ENCODE measurements around the gene WSCD1.

WSCD1 gene

DNA sequence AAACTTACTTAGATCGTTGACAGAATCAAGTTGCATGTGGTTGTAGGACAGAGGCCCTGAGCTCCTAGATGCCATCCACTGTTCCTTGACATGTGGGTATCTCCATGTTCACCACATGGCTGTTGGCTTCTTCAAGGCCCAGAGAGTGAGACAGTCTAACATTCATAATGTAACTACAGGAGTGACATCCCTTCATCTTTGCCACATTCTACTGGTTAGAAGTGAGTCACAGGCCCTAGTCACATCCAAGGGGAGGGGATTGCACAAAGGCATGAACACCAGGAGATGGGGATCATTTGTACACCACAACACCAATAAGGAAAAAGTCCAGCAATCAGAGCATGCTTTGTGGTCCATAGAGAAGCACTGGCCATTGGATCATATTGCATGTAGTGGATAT is 56.6 kb downstream of the WSCD1 start:
- Mint-ChIP-seq H3K4me3 (no peak overlapping the region), H3K4me1 (peaks cover 0 to 1% of the 10 kb centered on the region in 2 donors), H3K36me3 (no peaks in the 10 kb centered on the region), H3K27me3 (peaks cover 8 to 15% of the 10 kb centered on the region in 2 donors), H3K27ac (no peak overlapping the region), H3K9me3 (peaks cover 11% of the 10 kb centered on the region in 2 donors)
- no peak for DNase-seq
- no peak for ATAC-seq (replicated peaks)

DNA sequence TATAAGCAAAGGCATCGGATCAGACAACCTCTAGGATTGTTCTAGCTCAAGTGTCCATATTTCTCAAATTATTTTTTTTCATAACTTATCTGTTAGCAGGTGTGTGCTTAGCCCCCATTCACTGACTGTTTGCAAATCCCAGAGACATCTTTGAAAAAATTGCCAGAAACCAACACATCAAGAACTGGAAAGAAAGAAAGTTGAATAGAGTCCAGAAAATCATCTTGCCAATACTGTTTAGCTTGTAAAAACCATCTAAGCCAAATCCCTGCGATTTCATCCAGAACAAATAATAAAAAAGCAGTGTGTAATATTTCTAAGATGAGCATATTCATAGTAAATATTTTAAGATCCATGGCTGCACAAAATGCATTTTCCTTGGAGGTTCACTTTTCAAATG is 64.5 kb downstream of the WSCD1 start:
- no peak for ATAC-seq (replicated peaks)

DNA sequence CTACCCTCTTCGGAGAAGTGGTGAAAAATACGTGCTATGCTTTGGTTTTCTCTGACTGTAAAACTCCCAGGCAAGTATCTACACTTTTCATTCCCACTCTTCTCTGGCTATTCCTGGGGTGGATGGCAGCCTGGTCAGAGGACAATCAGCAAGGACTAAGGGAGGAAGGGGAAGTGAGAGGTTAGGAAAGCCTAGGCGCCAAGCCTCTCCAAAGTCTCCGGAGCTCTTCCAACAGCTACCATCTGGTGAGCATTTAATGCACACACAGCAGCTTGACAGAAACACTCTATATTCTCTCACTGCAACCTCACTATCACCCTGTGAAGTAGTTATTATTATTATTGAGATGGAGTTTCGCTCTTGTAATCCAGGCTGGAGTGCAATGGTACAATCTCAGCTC is 65.1 kb downstream of the WSCD1 start:
- H3K27ac Mint-ChIP-seq = no peak overlapping the region
- peaks cover 24 to 37% of the 10 kb centered on the region in 2 donors for H3K27me3 Mint-ChIP-seq
- no peak for DNase-seq
- H3K4me1 Mint-ChIP-seq = no peaks in the 10 kb centered on the region
- no peaks in the 10 kb centered on the region for H3K9me3 Mint-ChIP-seq
- H3K36me3 Mint-ChIP-seq = no peaks in the 10 kb centered on the region
- no peak overlapping the region for H3K4me3 Mint-ChIP-seq
- no peak for ATAC-seq (replicated peaks)

More for the DNA sequence above, 64.5 kb downstream of the WSCD1 start:
- no peak overlapping the region for H3K4me3 Mint-ChIP-seq
- H3K27ac Mint-ChIP-seq = no peak overlapping the region
- H3K9me3 Mint-ChIP-seq = no peaks in the 10 kb centered on the region
- no peaks in the 10 kb centered on the region for H3K4me1 Mint-ChIP-seq
- DNase-seq = no peak
- peaks cover 19 to 36% of the 10 kb centered on the region in 2 donors for H3K27me3 Mint-ChIP-seq
- no peaks in the 10 kb centered on the region for H3K36me3 Mint-ChIP-seq

DNA sequence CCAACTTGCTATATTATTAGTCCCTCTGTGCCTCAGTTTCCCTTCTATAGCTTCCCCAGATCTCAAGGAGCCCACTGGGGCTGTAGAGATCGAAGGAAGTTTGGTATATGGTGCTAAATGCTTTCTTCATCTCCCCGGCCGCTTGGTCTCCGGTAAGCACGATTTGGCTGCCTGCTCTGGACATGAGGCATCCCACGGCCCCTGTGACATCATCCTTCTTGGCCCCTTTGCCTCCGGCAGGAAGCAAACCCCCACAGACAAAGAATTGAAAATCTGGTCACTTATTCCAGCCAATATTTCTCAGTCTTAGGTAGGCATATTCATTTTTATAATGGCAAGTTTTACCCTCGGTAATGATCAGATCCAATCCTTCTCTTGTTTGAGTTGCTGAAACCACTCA is 65.8 kb downstream of the WSCD1 start:
- Mint-ChIP-seq H3K4me3 (no peak overlapping the region), H3K27me3 (peaks cover 24 to 36% of the 10 kb centered on the region in 2 donors), H3K27ac (no peak overlapping the region), H3K4me1 (no peaks in the 10 kb centered on the region), H3K36me3 (no peaks in the 10 kb centered on the region), H3K9me3 (no peaks in the 10 kb centered on the region)
- ATAC-seq (replicated peaks) (no peak), DNase-seq (no peak)

DNA sequence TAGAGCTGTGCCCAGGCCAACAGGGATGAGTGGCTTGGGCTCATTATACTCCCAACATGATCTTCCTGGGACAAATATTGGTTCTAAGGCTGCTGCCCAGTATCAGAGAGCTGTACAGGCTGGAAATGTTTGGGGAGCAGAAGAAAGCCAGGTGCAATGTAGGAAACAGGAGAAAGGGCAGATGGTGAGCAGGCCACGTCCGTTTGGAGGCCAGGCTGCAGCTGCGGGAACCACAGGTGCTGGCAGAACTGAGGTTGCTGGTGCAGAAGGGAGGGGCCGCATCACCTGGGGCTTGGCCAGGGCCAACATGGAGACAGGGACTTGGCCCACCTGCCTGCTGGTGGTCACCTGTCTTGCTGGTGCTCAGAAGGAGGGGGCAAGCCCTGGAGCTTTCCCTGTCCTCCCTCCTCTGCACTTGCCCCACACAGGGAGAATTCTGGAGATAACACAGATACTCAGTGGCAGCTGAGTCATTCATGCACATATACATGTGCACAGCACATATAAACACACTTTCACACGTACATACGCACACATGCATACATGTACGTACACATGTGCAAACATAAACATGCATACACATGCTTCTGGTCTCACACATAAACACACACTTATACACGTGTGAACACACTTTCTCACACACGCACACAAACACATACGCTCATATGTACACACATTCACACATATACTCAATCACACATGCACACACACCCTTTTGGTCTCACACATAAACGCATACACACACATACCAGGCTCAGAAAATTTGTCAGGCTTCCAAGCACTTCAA is 67.7 kb downstream of the WSCD1 start:
- H3K4me1 Mint-ChIP-seq = no peaks in the 10 kb centered on the region
- peaks cover 14 to 20% of the 10 kb centered on the region in 2 donors for H3K27me3 Mint-ChIP-seq
- ATAC-seq (replicated peaks) = no peak
- H3K27ac Mint-ChIP-seq = no peak overlapping the region
- no peak for DNase-seq
- H3K36me3 Mint-ChIP-seq = no peaks in the 10 kb centered on the region
- H3K4me3 Mint-ChIP-seq = no peak overlapping the region
- H3K9me3 Mint-ChIP-seq = no peaks in the 10 kb centered on the region

DNA sequence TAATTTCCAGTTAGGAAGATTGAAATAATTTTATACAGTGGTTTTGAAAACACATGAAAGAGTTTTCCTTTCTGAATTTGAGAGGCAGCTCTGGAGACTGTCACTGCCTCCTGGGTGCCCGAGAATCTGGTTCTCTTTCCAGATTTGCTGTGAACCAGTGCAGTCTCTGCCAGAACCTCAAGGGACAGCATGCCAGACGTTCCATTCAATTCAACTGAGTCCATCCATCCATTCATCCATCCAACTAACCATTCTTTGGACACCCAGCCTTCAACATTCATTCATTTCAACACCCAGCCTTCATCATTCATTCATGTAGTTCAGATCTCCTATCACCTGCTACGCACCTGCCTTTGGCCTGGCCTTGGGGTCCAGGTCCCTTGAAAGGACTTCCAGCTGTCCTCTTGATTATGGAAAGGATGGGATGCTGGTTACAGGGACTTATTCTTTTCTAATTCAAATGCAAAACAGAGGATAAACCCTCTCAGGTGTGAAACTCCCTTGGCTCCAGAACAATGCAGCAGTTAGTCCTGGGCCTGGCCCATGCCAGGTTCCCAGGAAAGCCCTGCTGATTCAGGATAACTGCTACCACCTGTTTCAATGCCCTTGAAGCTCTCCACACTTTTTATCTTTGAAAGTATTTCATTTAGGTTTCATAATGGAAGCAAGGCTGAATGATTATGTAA is 68.7 kb downstream of the WSCD1 start:
- no peak overlapping the region for H3K4me3 Mint-ChIP-seq
- no peaks in the 10 kb centered on the region for H3K9me3 Mint-ChIP-seq
- H3K27me3 Mint-ChIP-seq = peaks cover 14 to 20% of the 10 kb centered on the region in 2 donors
- DNase-seq (no peak), ATAC-seq (replicated peaks) (no peak)
- H3K27ac Mint-ChIP-seq = no peak overlapping the region
- no peaks in the 10 kb centered on the region for H3K4me1 Mint-ChIP-seq
- no peaks in the 10 kb centered on the region for H3K36me3 Mint-ChIP-seq

DNA sequence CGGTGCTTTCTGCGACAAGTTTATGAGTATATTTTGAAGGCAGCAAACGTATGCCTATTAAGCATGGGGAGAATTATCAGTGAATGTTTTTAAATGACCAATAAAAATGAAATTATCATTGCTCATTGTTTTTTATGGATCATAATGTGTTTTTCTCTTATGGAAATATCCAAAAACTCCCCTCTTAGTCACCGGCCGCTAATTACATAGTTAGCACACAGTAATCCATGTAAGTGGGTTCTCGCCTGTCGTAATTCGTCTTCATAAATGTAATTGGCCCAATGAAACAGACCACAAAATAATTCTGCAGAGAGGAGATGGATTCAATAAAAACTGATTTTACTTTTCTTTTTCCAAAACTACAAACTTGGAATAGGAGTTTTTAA is 69.3 kb downstream of the WSCD1 start:
- H3K9me3 Mint-ChIP-seq = no peaks in the 10 kb centered on the region
- peaks cover 14 to 20% of the 10 kb centered on the region in 2 donors for H3K27me3 Mint-ChIP-seq
- H3K4me1 Mint-ChIP-seq = no peaks in the 10 kb centered on the region
- DNase-seq = no peak
- H3K4me3 Mint-ChIP-seq = no peak overlapping the region
- H3K36me3 Mint-ChIP-seq = no peaks in the 10 kb centered on the region
- no peak overlapping the region for H3K27ac Mint-ChIP-seq
- no peak for ATAC-seq (replicated peaks)

DNA sequence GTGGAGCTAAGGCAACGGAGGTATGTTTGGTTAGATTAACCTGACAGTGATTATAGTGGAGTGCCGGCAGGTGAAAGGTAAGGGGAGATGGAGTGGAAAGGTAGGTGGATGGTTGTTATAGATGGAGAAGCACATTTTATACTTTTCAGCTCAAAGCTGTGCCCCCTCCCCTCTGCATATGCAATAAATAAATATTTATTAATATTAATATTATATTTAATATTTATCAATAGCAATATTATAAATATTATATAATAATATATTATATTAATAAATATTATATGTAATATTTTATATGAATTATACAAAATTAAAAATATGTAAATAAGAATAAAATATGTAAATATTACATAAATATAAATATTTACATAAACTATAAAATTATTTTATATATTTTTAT is 70.0 kb downstream of the WSCD1 start:
- H3K4me3 Mint-ChIP-seq = no peak overlapping the region
- no peak overlapping the region for H3K27ac Mint-ChIP-seq
- no peak for ATAC-seq (replicated peaks)
- no peaks in the 10 kb centered on the region for H3K36me3 Mint-ChIP-seq
- H3K9me3 Mint-ChIP-seq = peaks cover 0 to under 1% of the 10 kb centered on the region in 2 donors
- DNase-seq = no peak
- H3K4me1 Mint-ChIP-seq = no peaks in the 10 kb centered on the region
- H3K27me3 Mint-ChIP-seq = peaks cover 14 to 20% of the 10 kb centered on the region in 2 donors

DNA sequence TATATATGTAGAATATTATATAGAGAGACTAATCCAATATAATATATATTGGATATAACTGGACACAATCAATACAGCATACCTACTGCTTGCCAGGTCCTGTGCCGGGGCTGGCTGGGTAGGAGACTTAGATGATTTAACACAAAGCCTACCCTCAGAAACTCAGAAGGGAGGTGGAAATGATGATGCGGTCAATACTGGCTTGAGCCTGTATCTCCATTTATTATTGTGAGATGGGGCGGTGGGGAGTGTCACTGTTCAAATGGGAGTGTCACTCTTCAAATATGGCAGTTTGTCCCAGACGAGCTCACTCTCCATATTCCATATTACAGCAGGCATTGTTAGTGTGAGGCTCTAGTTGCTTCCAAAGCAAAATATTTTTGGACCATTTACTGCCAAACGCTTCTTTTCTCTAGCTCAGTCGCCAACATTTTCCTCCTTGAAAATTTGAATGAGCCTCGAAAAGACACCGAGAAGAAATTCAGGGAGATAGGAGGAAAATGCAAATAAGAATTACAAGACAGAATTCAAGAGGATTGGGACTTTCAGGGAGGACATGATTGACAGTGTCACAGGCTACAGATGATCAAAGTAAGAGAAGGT is 70.7 kb downstream of the WSCD1 start:
- H3K9me3 Mint-ChIP-seq = peaks cover 0 to 3% of the 10 kb centered on the region in 2 donors
- H3K4me3 Mint-ChIP-seq = no peak overlapping the region
- no peak for DNase-seq
- H3K4me1 Mint-ChIP-seq = no peaks in the 10 kb centered on the region
- H3K27me3 Mint-ChIP-seq = peaks cover 14 to 20% of the 10 kb centered on the region in 2 donors
- H3K27ac Mint-ChIP-seq = no peak overlapping the region
- no peak for ATAC-seq (replicated peaks)
- no peaks in the 10 kb centered on the region for H3K36me3 Mint-ChIP-seq

DNA sequence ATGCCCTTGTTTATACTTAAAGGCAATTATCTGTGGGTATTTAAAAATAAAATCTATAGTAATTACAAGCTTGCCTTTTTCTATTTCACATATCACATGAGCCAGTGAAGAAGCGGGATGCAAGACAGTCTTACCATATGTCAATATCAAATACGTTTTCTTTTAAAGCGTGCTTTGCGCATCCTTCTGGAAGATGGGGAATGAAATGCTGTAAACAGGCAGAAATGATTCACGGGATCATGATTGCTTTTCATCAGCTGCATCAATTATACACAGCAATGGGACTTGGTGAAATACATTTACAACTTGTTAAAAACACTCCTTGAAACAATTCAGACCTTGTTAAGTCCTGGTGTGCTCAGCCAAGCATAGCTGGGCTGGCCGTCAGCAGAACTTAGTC is 72.5 kb downstream of the WSCD1 start:
- no peak for ATAC-seq (replicated peaks)
- no peaks in the 10 kb centered on the region for H3K4me1 Mint-ChIP-seq
- no peak overlapping the region for H3K27ac Mint-ChIP-seq
- DNase-seq = no peak
- no peak overlapping the region for H3K4me3 Mint-ChIP-seq
- H3K9me3 Mint-ChIP-seq = peaks cover 0 to 8% of the 10 kb centered on the region in 2 donors
- peaks cover 7 to 11% of the 10 kb centered on the region in 2 donors for H3K27me3 Mint-ChIP-seq
- H3K36me3 Mint-ChIP-seq = no peaks in the 10 kb centered on the region

DNA sequence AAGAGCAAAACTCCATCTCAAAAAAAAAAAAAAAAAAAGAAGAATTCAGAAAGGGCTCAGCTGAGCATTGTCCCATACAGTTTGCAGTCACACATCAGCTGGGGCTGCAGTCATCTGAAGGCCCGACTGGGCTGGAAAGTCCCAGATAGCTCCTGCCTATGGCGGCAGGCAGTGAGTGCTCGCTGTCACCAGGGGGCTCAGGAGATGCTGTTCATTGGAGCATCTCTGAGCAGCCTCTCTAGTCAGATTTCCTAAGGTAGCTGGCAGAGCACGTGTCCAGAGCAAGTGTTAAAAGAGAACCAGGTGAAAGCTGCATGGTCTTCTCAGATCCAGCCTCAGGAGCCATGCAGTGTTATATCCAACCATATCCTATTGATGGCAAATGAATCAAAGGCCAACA is 75.8 kb downstream of the WSCD1 start:
- peaks cover 15 to 20% of the 10 kb centered on the region in 2 donors for H3K27me3 Mint-ChIP-seq
- no peak overlapping the region for H3K27ac Mint-ChIP-seq
- H3K4me3 Mint-ChIP-seq = no peak overlapping the region
- DNase-seq (no peak), ATAC-seq (replicated peaks) (no peak)
- no peaks in the 10 kb centered on the region for H3K4me1 Mint-ChIP-seq
- H3K36me3 Mint-ChIP-seq = no peaks in the 10 kb centered on the region
- H3K9me3 Mint-ChIP-seq = peaks cover 0 to 11% of the 10 kb centered on the region in 2 donors

DNA sequence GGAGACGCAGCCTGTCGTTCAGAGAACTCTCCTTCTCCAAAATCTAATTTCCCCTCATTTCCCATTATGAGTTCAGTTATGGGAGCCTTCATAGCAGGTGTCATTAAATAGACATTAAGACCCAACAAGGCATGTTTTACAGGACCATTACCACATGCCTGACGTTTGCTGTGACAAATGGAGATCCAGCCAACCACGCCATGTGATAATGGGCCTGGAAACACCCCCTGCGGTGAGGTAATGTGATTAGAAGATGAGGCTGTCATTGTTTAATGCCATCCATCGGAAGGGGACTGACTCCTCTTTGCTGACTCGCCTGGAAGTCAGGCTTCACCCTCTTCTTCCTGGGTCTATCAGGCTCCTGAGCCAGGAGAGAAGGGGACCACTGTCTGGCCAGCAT is 76.9 kb downstream of the WSCD1 start:
- ATAC-seq (replicated peaks) (no peak), DNase-seq (no peak)
- no peaks in the 10 kb centered on the region for H3K36me3 Mint-ChIP-seq
- peaks cover 0 to 11% of the 10 kb centered on the region in 2 donors for H3K9me3 Mint-ChIP-seq
- no peaks in the 10 kb centered on the region for H3K4me1 Mint-ChIP-seq
- H3K27ac Mint-ChIP-seq = no peak overlapping the region
- H3K4me3 Mint-ChIP-seq = no peak overlapping the region
- H3K27me3 Mint-ChIP-seq = peaks cover 15 to 21% of the 10 kb centered on the region in 2 donors

DNA sequence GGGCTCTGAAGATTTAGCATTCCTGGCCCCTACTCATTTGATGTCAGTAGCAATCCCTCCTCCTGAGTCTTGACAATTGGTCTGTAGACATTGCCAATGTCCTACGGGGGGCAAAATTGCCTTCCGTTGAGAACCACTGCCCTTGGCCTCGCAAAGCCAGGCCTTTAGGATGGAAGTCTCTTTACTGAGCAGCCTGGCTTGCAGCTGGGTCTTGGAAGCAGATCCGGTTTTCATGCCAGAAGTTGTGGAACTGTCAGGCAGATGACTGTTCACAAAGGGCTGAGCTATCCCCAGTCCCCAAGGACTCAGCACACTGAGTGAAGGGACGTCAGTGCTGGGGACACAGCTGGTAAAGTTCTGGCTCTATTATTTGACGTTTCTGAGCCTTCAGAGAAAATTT is 83.2 kb downstream of the WSCD1 start:
- H3K27me3 Mint-ChIP-seq = peaks cover 14 to 26% of the 10 kb centered on the region in 2 donors
- no peak for ATAC-seq (replicated peaks)

DNA sequence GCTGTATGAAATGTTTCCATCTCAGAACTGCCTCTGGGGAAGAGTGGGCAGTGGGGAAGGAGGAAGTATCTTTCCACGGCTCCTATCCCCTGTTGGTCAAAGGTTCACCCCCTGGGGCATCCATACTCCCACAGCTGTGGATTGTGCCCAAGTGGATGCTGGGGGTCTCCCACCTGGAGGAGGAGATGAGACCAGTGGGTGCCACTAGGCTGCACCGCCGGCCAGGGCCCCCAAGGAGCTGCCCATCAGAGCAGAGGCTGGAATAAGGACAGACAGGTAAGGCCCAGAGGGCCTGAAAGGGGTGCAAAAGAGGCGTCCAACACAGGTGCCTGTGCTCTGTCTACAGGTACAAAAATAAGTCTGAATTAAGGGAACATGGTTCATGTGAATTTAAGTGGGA is 87.5 kb downstream of the WSCD1 start:
- no peak overlapping the region for H3K4me3 Mint-ChIP-seq
- no peak overlapping the region for H3K27ac Mint-ChIP-seq
- no peak for ATAC-seq (replicated peaks)
- no peaks in the 10 kb centered on the region for H3K4me1 Mint-ChIP-seq
- no peaks in the 10 kb centered on the region for H3K36me3 Mint-ChIP-seq
- peaks cover 0 to 6% of the 10 kb centered on the region in 2 donors for H3K27me3 Mint-ChIP-seq
- no peak for DNase-seq
- peaks cover 0 to 4% of the 10 kb centered on the region in 2 donors for H3K9me3 Mint-ChIP-seq

More for the DNA sequence above, 83.2 kb downstream of the WSCD1 start:
- H3K36me3 Mint-ChIP-seq = no peaks in the 10 kb centered on the region
- H3K27ac Mint-ChIP-seq = no peak overlapping the region
- DNase-seq = no peak
- no peaks in the 10 kb centered on the region for H3K4me1 Mint-ChIP-seq
- peaks cover 0 to 7% of the 10 kb centered on the region in 2 donors for H3K9me3 Mint-ChIP-seq
- no peak overlapping the region for H3K4me3 Mint-ChIP-seq
